Stimulated activated CD8-positive, alpha-beta memory T cell treated with anti-CD3 and anti-CD28 coated beads, Interleukin-15, amount 100 ng/mL, for 24 hours (primary cell): Measurements from ENCODE around the gene IFNL2.
A peak's percentile ranks its signal among the peaks of the same experiment; 100 is the strongest.
"Not testable (repeated sequence)": the region's sequence is repeated elsewhere in the genome, so short reads cannot be mapped to it uniquely, and the experiment has no call there.

Experiments used
- DNase-seq: peaks from one replicate; pipeline ENCODE4 v3.0.0-alpha.2; 2020; ENCODE audit warnings: low read depth

IFNL2 gene

GRCh38 chr19:39297931-39298634 is 29.9 kb downstream of the IFNL2 start:
- peak; percentile 6 for DNase-seq

- no peak for DNase-seq
Measured at GRCh38 chr19:39299404-39299803, 31.2 kb downstream of the IFNL2 start.

GRCh38 chr19:39299832-39300231 is 31.6 kb downstream of the IFNL2 start:
- DNase-seq: no peak

GRCh38 chr19:39301021-39301420 is 32.8 kb downstream of the IFNL2 start:
- DNase-seq: no peak

GRCh38 chr19:39301562-39301961 is 33.4 kb downstream of the IFNL2 start:
- DNase-seq: no peak

GRCh38 chr19:39303373-39304184 is 35.4 kb downstream of the IFNL2 start:
- no peak for DNase-seq

- DNase-seq: no peak
Measured at GRCh38 chr19:39304185-39304513, 36.0 kb downstream of the IFNL2 start.

- no peak for DNase-seq
Measured at GRCh38 chr19:39304701-39305571, 36.7 kb downstream of the IFNL2 start.

GRCh38 chr19:39306075-39306474 is 37.9 kb downstream of the IFNL2 start:
- DNase-seq: no peak

GRCh38 chr19:39307046-39307821 is 39.0 kb downstream of the IFNL2 start:
- no peak for DNase-seq

- no peak for DNase-seq
Measured at GRCh38 chr19:39307822-39308530, 39.8 kb downstream of the IFNL2 start.

- DNase-seq: no peak
Measured at GRCh38 chr19:39308531-39309304, 40.5 kb downstream of the IFNL2 start.

- DNase-seq: not testable (repeated sequence)
Measured at GRCh38 chr19:39309305-39309670, 41.1 kb downstream of the IFNL2 start.

GRCh38 chr19:39310558-39311311 is 42.5 kb downstream of the IFNL2 start:
- DNase-seq: no peak

- no peak for DNase-seq
Measured at GRCh38 chr19:39314016-39314728, 46.0 kb downstream of the IFNL2 start.

- DNase-seq: no peak
Measured at GRCh38 chr19:39315933-39316332, 47.7 kb downstream of the IFNL2 start.

- DNase-seq: no peak
Measured at GRCh38 chr19:39316627-39317321, 48.6 kb downstream of the IFNL2 start.

- no peak for DNase-seq
Measured at GRCh38 chr19:39317476-39317875, 49.3 kb downstream of the IFNL2 start.
